Measurements from ENCODE around the gene SAFB.
"Not testable (repeated sequence)": the region's sequence is repeated elsewhere in the genome, so short reads cannot be mapped to it uniquely, and the experiment has no call there.

Gene SAFB

GRCh38 chr19:5595745-5596144 lies 27.1 kb upstream of the SAFB start:
- no peak for DNase-seq

GRCh38 chr19:5600797-5601196 lies 22.1 kb upstream of the SAFB start:
- DNase-seq, result no peak

GRCh38 chr19:5603626-5604025 lies 19.3 kb upstream of the SAFB start:
- DNase-seq, result no peak

- DNase-seq, result no peak
Observed at GRCh38 chr19:5605362-5605761, 17.5 kb upstream of the SAFB start.

GRCh38 chr19:5607318-5608275 lies 15.3 kb upstream of the SAFB start:
- DNase-seq, result no peak

- DNase-seq, result no peak
Observed at GRCh38 chr19:5608291-5608690, 14.6 kb upstream of the SAFB start.

GRCh38 chr19:5608766-5609165 lies 14.1 kb upstream of the SAFB start:
- DNase-seq, result not testable (repeated sequence)

GRCh38 chr19:5609881-5610448 lies 12.9 kb upstream of the SAFB start:
- no peak for DNase-seq

GRCh38 chr19:5612891-5613865 lies 9.7 kb upstream of the SAFB start:
- DNase-seq, result no peak

- DNase-seq, result no peak
Observed at GRCh38 chr19:5615756-5616327, 7.0 kb upstream of the SAFB start.

- DNase-seq, result no peak
Observed at GRCh38 chr19:5617080-5617479, 5.8 kb upstream of the SAFB start.

- DNase-seq, result no peak
Observed at GRCh38 chr19:5618591-5618990, 4.3 kb upstream of the SAFB start.

GRCh38 chr19:5619946-5620345 lies 2.9 kb upstream of the SAFB start:
- DNase-seq, result no peak

GRCh38 chr19:5621311-5621944 lies 1.5 kb upstream of the SAFB start:
- DNase-seq, result no peak

GRCh38 chr19:5621945-5622464 lies 878 bp upstream of the SAFB start:
- DNase-seq, result no peak

- DNase-seq, result no peak
Observed at GRCh38 chr19:5623397-5624017, 624 bp downstream of the SAFB start.

GRCh38 chr19:5624018-5624663 lies 1.3 kb downstream of the SAFB start:
- no peak for DNase-seq

GRCh38 chr19:5624741-5625278 lies 1.9 kb downstream of the SAFB start:
- no peak for DNase-seq

GRCh38 chr19:5625641-5626040 lies 2.8 kb downstream of the SAFB start:
- DNase-seq, result no peak

GRCh38 chr19:5627395-5627904 lies 4.6 kb downstream of the SAFB start:
- DNase-seq, result no peak

GRCh38 chr19:5628461-5628860 lies 5.6 kb downstream of the SAFB start:
- DNase-seq, result no peak
